Measurements from ENCODE around the gene CUL4B. TPM values are rescaled to one million over a fixed set of nuclear protein-coding genes. Genes with fewer than 3 reads are reported as not detected.

CUL4B gene
- 85.7 and 94.5 TPM in 2 replicates for total RNA-seq

GRCh38 chrX:120560842-120561633 is at the start of gene CUL4B:
TSS of gene CUL4B (minus strand) at chrX:120560962. CDS start at chrX:120560638, 324 bp downstream.

GRCh38 chrX:120603707-120604360 is 43.1 kb upstream of the CUL4B start, which contains the start of gene MCTS1:
TSS of gene MCTS1 (plus strand) at chrX:120604101. CDS start at chrX:120604237, 136 bp downstream.

Small RNA genes lying within 50 kb of the gene (small RNA-seq; reads per million reads assigned to genes)
- gene RNU7-37P: not detected

Other genes with a start within 250 kb of the CUL4B start
- gene TMEM255A, start 249.5 kb downstream of the CUL4B start, total RNA-seq: 0.12 and 0.16 TPM in 2 replicates
- gene ATP1B4, start 198.9 kb downstream of the CUL4B start, total RNA-seq: not detected in 2 replicates
- gene LAMP2, start 91.7 kb downstream of the CUL4B start, total RNA-seq: 200 and 231 TPM in 2 replicates
- gene MCTS1, start 43.1 kb upstream of the CUL4B start, total RNA-seq: 22.1 and 29.4 TPM in 2 replicates
- 28.1 and 32.3 TPM in 2 replicates for gene C1GALT1C1, start 69.1 kb upstream of the CUL4B start, total RNA-seq